ENCODE measurements around the gene MYO6. TPM values are rescaled to one million over a fixed set of nuclear protein-coding genes. Genes with fewer than 3 reads are reported as not detected.

Gene MYO6
- total and polyA plus RNA-seq, 2 of the 8 experiments (the other 6 are each of a cell fraction or from before 2014, with no cell fraction given), result 8.3 to 21.9 TPM

GRCh38 chr6:75876152-75876551 lies 127.1 kb downstream of the MYO6 start:
- Histone ChIP-seq H3K79me2 (ENCODE audit: control insufficient read depth in 1 of 2, insufficient read depth in 2 of 2, low read length in 2 of 2) (no peaks in the 10 kb centered on the region), H2BK20ac (ENCODE audit: low read length) (no peak overlapping the region), H3K4me2 (ENCODE audit: insufficient read depth in 1 of 2, low read depth in 2 of 2, low read length in 2 of 2) (no peak overlapping the region), H3K36me3 (ENCODE audit: control insufficient read depth in 2 of 4, insufficient read depth in 4 of 4, low read length in 3 of 4) (peaks cover 0 to 11% (median 3%) of the 10 kb centered on the region in 4 experiments; a peak in 3 of 8 replicates), H2AK5ac (ENCODE audit: low read depth, low read length) (no peak overlapping the region), H3K4me3 (ENCODE audit: extremely low read depth in 1 of 4, insufficient read depth in 2 of 4, low read depth in 3 of 4, low read length in 4 of 4) (no peak overlapping the region), H3K4me1 (replicated peaks in 1 of 4; ENCODE audit: control insufficient read depth in 3 of 4, insufficient read depth in 4 of 4, low read length in 3 of 4) (peaks cover 0 to 7% (median 0%) of the 10 kb centered on the region in 4 experiments; a peak in 1 of 7 replicates), H3K14ac (ENCODE audit: insufficient read length) (no peak overlapping the region), H3K18ac (ENCODE audit: extremely low read depth, low read length) (no peak overlapping the region), H2BK12ac (ENCODE audit: low read depth, low read length) (no peak overlapping the region), H2AFZ (ENCODE audit: low read length) (no peak overlapping the region), H4K91ac (replicated peaks; ENCODE audit: insufficient read length, low read length) (no peak overlapping the region), H2BK120ac (replicated peaks; ENCODE audit: low read depth, low read length) (no peak overlapping the region), H4K5ac (ENCODE audit: insufficient read length, low read depth, low read length) (no peak overlapping the region), H3K27me3 (replicated peaks in 1 of 4; ENCODE audit: control insufficient read depth in 3 of 4, extremely low read depth in 1 of 4, insufficient read depth in 3 of 4, low read length in 3 of 4) (no peaks in the 10 kb centered on the region), H2BK15ac (ENCODE audit: low read length) (no peak overlapping the region), H3K79me1 (ENCODE audit: low read depth, low read length) (no peaks in the 10 kb centered on the region), H3K4ac (replicated peaks; ENCODE audit: insufficient read length, low read depth, low read length) (no peak overlapping the region), H3K56ac (replicated peaks; ENCODE audit: insufficient read length, low read depth, low read length) (no peak overlapping the region), H3K9ac (replicated peaks in 1 of 4; ENCODE audit: extremely low read depth in 1 of 4, low read depth in 3 of 4, low read length in 3 of 4) (no peak overlapping the region), H4K8ac (ENCODE audit: extremely low read depth, insufficient read depth, low read length) (no peak overlapping the region), H4K20me1 (replicated peaks in 1 of 2; ENCODE audit: control insufficient read depth in 1 of 2, insufficient read depth in 2 of 2, low read length in 2 of 2) (no peaks in the 10 kb centered on the region), H3K9me3 (ENCODE audit: insufficient read depth in 2 of 2, low read depth in 1 of 2, low read length in 1 of 2) (no peaks in the 10 kb centered on the region), H3K23me2 (ENCODE audit: low read depth, low read length) (no peaks in the 10 kb centered on the region; the same call in 1 of the 2 replicates), H2BK5ac (ENCODE audit: low read depth, low read length) (no peak overlapping the region), H3K27ac (ENCODE audit: low read depth, low read length) (no peak overlapping the region), H3K23ac (ENCODE audit: insufficient read length) (no peak overlapping the region)
- DNase-seq (ENCODE audit: low read depth in 1 of 2, low spot score in 2 of 2) (no peak), FAIRE-seq (no peak)
- POLR2A ChIA-PET (ENCODE audit: partially characterized antibody), result no interaction called here
- CTCF ChIA-PET (ENCODE audit: partially characterized antibody), result interaction anchor here (2.0 kb wide), 1 partner anchor 17 kb away, joined by 18 read pairs; no protein-coding TSS in a partner anchor
- no peak for TF ChIP-seq ASH2L (IDR thresholded peaks at IDR 0.05; ENCODE audit: low read length)
- TF ChIP-seq TAF1 (IDR thresholded peaks at IDR 0.05; ENCODE audit: low read depth, low read length), result no peak
- no peak for TF ChIP-seq RBBP5 (IDR thresholded peaks at IDR 0.05; ENCODE audit: borderline replicate concordance, low read depth, low read length)
- no peak for TF ChIP-seq SP4 (IDR thresholded peaks at IDR 0.05; ENCODE audit: low read length)
- no peak for TF ChIP-seq CBX5 (IDR thresholded peaks at IDR 0.05; ENCODE audit: low read depth, low read length)
- TF ChIP-seq SP1 (IDR thresholded peaks at IDR 0.05; ENCODE audit: low read depth, low read length), result no peak
- TF ChIP-seq SIX5 (IDR thresholded peaks at IDR 0.05; ENCODE audit: low read depth, low read length), result no peak
- TF ChIP-seq ATF2 (IDR thresholded peaks at IDR 0.05; ENCODE audit: low read length), result no peak
- TF ChIP-seq CHD1 (IDR thresholded peaks at IDR 0.05; ENCODE audit: low read depth, low read length), result no peak
- TF ChIP-seq CBX8 (IDR thresholded peaks at IDR 0.05; ENCODE audit: borderline replicate concordance, low read depth, low read length), result no peak
- no peak for TF ChIP-seq SRF (IDR thresholded peaks at IDR 0.05; ENCODE audit: low read depth, low read length)
- no peak for TF ChIP-seq KDM1A (IDR thresholded peaks at IDR 0.05; ENCODE audit: borderline replicate concordance, low read length)
- TF ChIP-seq RNF2 (IDR thresholded peaks at IDR 0.05; ENCODE audit: borderline replicate concordance, low read depth, low read length, missing control alignments, poor library complexity, severe bottlenecking), result no peak
- TF ChIP-seq TBP (IDR thresholded peaks at IDR 0.05; ENCODE audit: low read depth, low read length), result no peak

Data from H1 (cell line).